Right ventricle myocardium superior (tissue), 1 donor: ENCODE measurements around the gene TMA7. TPM values are rescaled to one million over a fixed set of nuclear protein-coding genes. Genes with fewer than 3 reads are reported as not detected.
"Not testable (repeated sequence)": the region's sequence is repeated elsewhere in the genome, so short reads cannot be mapped to it uniquely, and the experiment has no call there.

ENCODE experiments used
- ATAC-seq: fragments of 200-7000 bp; cut with Tn5 transposase; one replicate; pipeline ENCODE4 v1.9.1; 2020; ENCODE audit warnings: mild to moderate bottlenecking; ENCODE audit not compliant: poor library complexity
- DNase-seq: peaks from one replicate; pipeline ENCODE4 v3.0.0-alpha.2; 2020
- intact Hi-C: fragments of 100-400 bp; cut with DNase I; formaldehyde crosslinking; loops from one replicate; pipeline ENCODE4 v1.11.2; 2022
- total RNA-seq: library from RNA; stranded (reverse); fragmentation: NEBNext Ultra II Directional; extraction: Animal tissue kit (Norgen Biotek cat#: 25700); gene quantifications from one replicate; pipeline ENCODE4 v1.2.1, GENCODE V29; 2021
- donor health status: DM: no; HTN: yes; CAD: no; lungs with severe emphysema.

The TMA7 gene
- total RNA-seq, 1 donor from 2014 or later, result 237 TPM

- DNase-seq, ATAC-seq, intact Hi-C loops: not testable (repeated sequence)
Measured at GRCh38 chr3:48474031-48474430, 34.0 kb downstream of the TMA7 start.

- ATAC-seq, result no peak
- no peak for DNase-seq
- intact Hi-C loops, result no loop called here
Measured at GRCh38 chr3:48474619-48475018, 34.6 kb downstream of the TMA7 start.

GRCh38 chr3:48475188-48475587, 35.1 kb downstream of the TMA7 start:
- intact Hi-C loops, result no loop called here
- DNase-seq (no peak), ATAC-seq (no peak)

GRCh38 chr3:48476426-48477053, 36.5 kb downstream of the TMA7 start:
- no peak for DNase-seq
- ATAC-seq, result no peak
- intact Hi-C loops, result no loop called here

GRCh38 chr3:48477959-48478520, 38.0 kb downstream of the TMA7 start:
- DNase-seq (no peak), ATAC-seq (no peak)
- intact Hi-C loops, result no loop called here

- intact Hi-C loops, result no loop called here
- ATAC-seq, result no peak
- no peak for DNase-seq
Measured at GRCh38 chr3:48478626-48479555, 38.8 kb downstream of the TMA7 start.

GRCh38 chr3:48480891-48481290, 40.8 kb downstream of the TMA7 start:
- DNase-seq, intact Hi-C loops, ATAC-seq: not testable (repeated sequence)

- intact Hi-C loops, ATAC-seq, DNase-seq: not testable (repeated sequence)
Measured at GRCh38 chr3:48482822-48483221, 42.8 kb downstream of the TMA7 start.

- intact Hi-C loops, result no loop called here
- no peak for DNase-seq
- ATAC-seq, result no peak
Measured at GRCh38 chr3:48486952-48487351, 46.9 kb downstream of the TMA7 start.

GRCh38 chr3:48492461-48493202, 52.6 kb downstream of the TMA7 start:
- DNase-seq, result no peak
- intact Hi-C loops, result no loop called here
- ATAC-seq, result no peak

- intact Hi-C loops, result no loop called here
- DNase-seq, result no peak
- no peak for ATAC-seq
Measured at GRCh38 chr3:48493203-48493501, 53.1 kb downstream of the TMA7 start.

Other genes starting within 250 kb of the TMA7 start
- not detected for gene CAMP, start 216.8 kb upstream of the TMA7 start, total RNA-seq
- gene ZNF589, start 199.2 kb upstream of the TMA7 start, total RNA-seq, result 5.4 TPM
- gene NME6, start 138.9 kb upstream of the TMA7 start, total RNA-seq, result 20.5 TPM
- gene SPINK8, start 106.6 kb upstream of the TMA7 start, total RNA-seq, result not detected
- not detected for gene FBXW12, start 68.0 kb upstream of the TMA7 start, total RNA-seq
- 51.3 TPM for gene PLXNB1, start 10.2 kb upstream of the TMA7 start, total RNA-seq
- gene CCDC51, start 138 bp upstream of the TMA7 start, total RNA-seq, result 11.9 TPM
- 3.2 TPM for gene ATRIP, start 6.5 kb downstream of the TMA7 start, total RNA-seq
- gene SHISA5, start 63.9 kb downstream of the TMA7 start, total RNA-seq, result 47.9 TPM
- 1.1 TPM for gene PFKFB4, start 116.5 kb downstream of the TMA7 start, total RNA-seq
- gene UCN2, start 123.5 kb downstream of the TMA7 start, total RNA-seq, result not detected
- 16.1 TPM for gene COL7A1, start 155.1 kb downstream of the TMA7 start, total RNA-seq
- gene UQCRC1, start 169.4 kb downstream of the TMA7 start, total RNA-seq, result 1,265 TPM
- gene TMEM89, start 181.5 kb downstream of the TMA7 start, total RNA-seq, result not detected
- gene SLC26A6, start 195.2 kb downstream of the TMA7 start, total RNA-seq, result 10.8 TPM
- gene CELSR3, start 222.6 kb downstream of the TMA7 start, total RNA-seq, result 0.16 TPM
- gene NCKIPSD, start 245.7 kb downstream of the TMA7 start, total RNA-seq, result 13.3 TPM